ENCODE results near the gene ALKBH8.

- TF ChIP-seq, protein P1, sequence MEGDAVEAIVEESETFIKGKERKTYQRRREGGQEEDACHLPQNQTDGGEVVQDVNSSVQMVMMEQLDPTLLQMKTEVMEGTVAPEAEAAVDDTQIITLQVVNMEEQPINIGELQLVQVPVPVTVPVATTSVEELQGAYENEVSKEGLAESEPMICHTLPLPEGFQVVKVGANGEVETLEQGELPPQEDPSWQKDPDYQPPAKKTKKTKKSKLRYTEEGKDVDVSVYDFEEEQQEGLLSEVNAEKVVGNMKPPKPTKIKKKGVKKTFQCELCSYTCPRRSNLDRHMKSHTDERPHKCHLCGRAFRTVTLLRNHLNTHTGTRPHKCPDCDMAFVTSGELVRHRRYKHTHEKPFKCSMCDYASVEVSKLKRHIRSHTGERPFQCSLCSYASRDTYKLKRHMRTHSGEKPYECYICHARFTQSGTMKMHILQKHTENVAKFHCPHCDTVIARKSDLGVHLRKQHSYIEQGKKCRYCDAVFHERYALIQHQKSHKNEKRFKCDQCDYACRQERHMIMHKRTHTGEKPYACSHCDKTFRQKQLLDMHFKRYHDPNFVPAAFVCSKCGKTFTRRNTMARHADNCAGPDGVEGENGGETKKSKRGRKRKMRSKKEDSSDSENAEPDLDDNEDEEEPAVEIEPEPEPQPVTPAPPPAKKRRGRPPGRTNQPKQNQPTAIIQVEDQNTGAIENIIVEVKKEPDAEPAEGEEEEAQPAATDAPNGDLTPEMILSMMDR (IDR thresholded peaks at IDR 0.05; ENCODE audit: low read length), result no peak
- no peak for TF ChIP-seq EZH2 (IDR thresholded peaks at IDR 0.05; ENCODE audit: borderline replicate concordance, low read length)
Measured at GRCh38 chr11:107609400-107610218, 44.1 kb upstream of the ALKBH8 start.
